SK-N-MC (cell line): ENCODE results near the gene SSBP2.

Source experiments
- DNase-seq: peaks from one replicate; pipeline ENCODE4 v3.0.0-alpha.2; 2011; ENCODE audit warnings: low read depth, low spot score
- H3K27ac ChIP-seq: fragments of 200-600 bp; sonication (generic); 2 replicates; pipeline ENCODE4 v1.5.1; 2016; ENCODE audit warnings: mixed run types
- H3K36me3 ChIP-seq: fragments of 200-600 bp; sonication (generic); 2 replicates; pipeline ENCODE4 v1.6.1; 2017; ENCODE audit warnings: antibody characterized with exemption, low read length, mixed read lengths; ENCODE audit not compliant: insufficient read depth
- H3K4me3 ChIP-seq: fragments of 200-600 bp; sonication (generic); 2 replicates; pipeline ENCODE4 v1.5.1; 2016
- H3K9ac ChIP-seq: fragments of 200-600 bp; sonication (generic); 2 replicates; pipeline ENCODE4 v1.8.0; 2017; ENCODE audit warnings: mixed run types, mixed read lengths; ENCODE audit not compliant: insufficient read length
- H3K9me3 ChIP-seq: fragments of 200-600 bp; sonication (generic); 2 replicates; pipeline ENCODE4 v1.6.1; 2017; ENCODE audit warnings: low read depth, mild to moderate bottlenecking, antibody characterized with exemption, low read length, moderate library complexity, mixed read lengths
- EZH2 ChIP-seq: fragments of 200-600 bp; sonication (generic); IDR thresholded peaks from one replicate; pipeline ENCODE4 v1.6.1; 2017; ENCODE audit warnings: antibody characterized with exemption
- FOXP2 ChIP-seq: optimal IDR thresholded peaks from 2 replicates; pipeline ENCODE3; 2011; ENCODE audit warnings: mild to moderate bottlenecking, moderate library complexity; ENCODE audit not compliant: insufficient read depth; ENCODE audit errors: extremely low read length, control extremely low read depth
- POLR2AphosphoS5 ChIP-seq: IDR thresholded peaks from 2 replicates; pipeline ENCODE4 v1.6.1; 2012; ENCODE audit warnings: mild to moderate bottlenecking, low read depth, low read length, borderline replicate concordance

The SSBP2 gene

DNA sequence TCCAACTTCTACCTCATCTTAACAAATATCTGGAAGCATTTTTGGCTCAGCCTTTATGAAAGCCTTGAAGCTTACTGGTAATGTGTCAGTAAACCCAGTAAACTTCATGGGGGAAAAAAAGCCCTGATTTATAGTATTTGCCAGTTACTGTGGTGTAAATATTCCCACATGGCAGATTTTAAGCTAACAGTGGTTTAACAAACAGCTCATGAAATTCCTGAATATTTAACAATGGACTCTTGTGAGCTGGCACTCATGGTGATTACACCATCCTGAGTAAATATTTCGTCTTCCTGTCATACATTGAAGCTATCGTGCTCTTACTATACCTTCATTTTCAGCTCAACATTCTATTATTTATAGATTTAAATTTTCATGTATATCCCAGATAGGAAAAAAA is 300.0 kb downstream of the SSBP2 start:
- Histone ChIP-seq H3K27ac (0 out of 2 replicates have a peak overlapping the region, but pooled peaks have one; percentile 8), H3K9ac (no peak overlapping the region), H3K9me3 (no peaks in the 10 kb centered on the region), H3K4me3 (no peak overlapping the region), H3K36me3 (no peaks in the 10 kb centered on the region)
- peak; percentile 16 for DNase-seq
- TF ChIP-seq POLR2AphosphoS5 = no peak

GRCh38 chr5:81435023-81435422 is 315.9 kb downstream of the SSBP2 start:
- no peak for DNase-seq
- no peak overlapping the region for H3K27ac ChIP-seq
- H3K9me3 ChIP-seq = no peaks in the 10 kb centered on the region
- no peak for TF ChIP-seq EZH2
- TF ChIP-seq FOXP2 = no peak
- no peak for TF ChIP-seq POLR2AphosphoS5
- H3K4me3 ChIP-seq = no peak overlapping the region
- no peaks in the 10 kb centered on the region for H3K36me3 ChIP-seq
- no peak overlapping the region for H3K9ac ChIP-seq

DNA sequence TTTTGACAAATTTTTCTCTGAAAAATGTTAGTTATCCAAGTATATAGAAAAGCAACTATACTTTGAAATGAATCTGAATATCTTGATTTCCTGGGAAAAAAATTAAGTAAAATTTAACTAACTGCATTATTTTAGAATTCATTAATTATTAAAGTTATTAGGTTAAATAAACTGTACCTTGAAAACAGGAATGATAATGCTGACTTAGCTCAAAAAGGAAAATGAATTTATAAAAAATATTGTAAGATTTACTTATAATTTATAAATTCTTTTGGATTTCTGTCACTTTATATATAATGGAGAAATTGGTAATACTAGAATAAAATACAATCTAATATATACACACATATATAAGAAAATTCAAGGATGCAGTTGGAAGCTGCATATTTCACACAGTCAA is 320.9 kb downstream of the SSBP2 start:
- Histone ChIP-seq H3K9me3 (no peaks in the 10 kb centered on the region), H3K4me3 (no peak overlapping the region), H3K36me3 (no peaks in the 10 kb centered on the region), H3K9ac (no peak overlapping the region), H3K27ac (no peak overlapping the region)
- no peak for DNase-seq
- TF ChIP-seq POLR2AphosphoS5 (no peak), EZH2 (no peak), FOXP2 (no peak)

- H3K9ac ChIP-seq = no peak overlapping the region
- H3K9me3 ChIP-seq = no peaks in the 10 kb centered on the region
- no peak overlapping the region for H3K27ac ChIP-seq
- no peak overlapping the region for H3K4me3 ChIP-seq
- TF ChIP-seq FOXP2 (no peak), POLR2AphosphoS5 (no peak), EZH2 (no peak)
- H3K36me3 ChIP-seq = no peaks in the 10 kb centered on the region
- DNase-seq = no peak
These were observed 321.5 kb downstream of the SSBP2 start for GRCh38 chr5:81429363-81429762.

GRCh38 chr5:81428861-81429260 is 322.0 kb downstream of the SSBP2 start:
- Histone ChIP-seq H3K9ac (no peak overlapping the region), H3K9me3 (no peaks in the 10 kb centered on the region), H3K27ac (no peak overlapping the region), H3K4me3 (no peak overlapping the region), H3K36me3 (no peaks in the 10 kb centered on the region)
- no peak for DNase-seq
- TF ChIP-seq POLR2AphosphoS5 = no peak
- TF ChIP-seq EZH2 = no peak
- TF ChIP-seq FOXP2 = no peak

DNA sequence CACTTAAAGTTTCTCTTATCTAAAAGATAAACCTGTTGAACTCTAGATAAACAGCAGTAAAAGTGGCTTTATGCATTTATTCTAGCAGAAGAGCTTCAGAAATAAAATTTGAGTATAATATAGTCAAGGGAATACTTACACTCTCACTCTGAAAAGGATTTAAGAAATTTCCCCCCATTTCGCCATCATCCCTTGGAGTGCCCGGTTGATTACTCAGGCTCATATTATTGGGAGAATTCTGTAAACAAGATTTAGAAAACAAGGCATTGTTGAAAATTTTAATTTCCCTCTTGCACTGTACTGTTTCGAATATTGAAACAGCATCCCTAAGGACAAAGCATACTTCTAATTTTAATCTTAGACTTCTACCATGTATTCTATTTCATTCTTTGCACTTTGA is 322.5 kb downstream of the SSBP2 start:
- no peaks in the 10 kb centered on the region for H3K36me3 ChIP-seq

GRCh38 chr5:81427566-81427965 is 323.3 kb downstream of the SSBP2 start:
- DNase-seq = no peak
- TF ChIP-seq EZH2 (no peak), POLR2AphosphoS5 (no peak), FOXP2 (no peak)
- Histone ChIP-seq H3K27ac (no peak overlapping the region), H3K4me3 (no peak overlapping the region), H3K36me3 (no peaks in the 10 kb centered on the region), H3K9me3 (no peaks in the 10 kb centered on the region), H3K9ac (no peak overlapping the region)

More for the DNA sequence above, 322.5 kb downstream of the SSBP2 start:
- DNase-seq = no peak
- Histone ChIP-seq H3K27ac (no peak overlapping the region), H3K4me3 (no peak overlapping the region), H3K9me3 (no peaks in the 10 kb centered on the region), H3K9ac (no peak overlapping the region)
- TF ChIP-seq EZH2 (no peak), POLR2AphosphoS5 (no peak), FOXP2 (no peak)

- no peak for DNase-seq
- TF ChIP-seq FOXP2 (no peak), EZH2 (no peak), POLR2AphosphoS5 (no peak)
- Histone ChIP-seq H3K4me3 (no peak overlapping the region), H3K27ac (no peak overlapping the region), H3K9ac (no peak overlapping the region), H3K9me3 (no peaks in the 10 kb centered on the region), H3K36me3 (no peaks in the 10 kb centered on the region)
These were observed 324.4 kb downstream of the SSBP2 start for GRCh38 chr5:81426359-81427030.

DNA sequence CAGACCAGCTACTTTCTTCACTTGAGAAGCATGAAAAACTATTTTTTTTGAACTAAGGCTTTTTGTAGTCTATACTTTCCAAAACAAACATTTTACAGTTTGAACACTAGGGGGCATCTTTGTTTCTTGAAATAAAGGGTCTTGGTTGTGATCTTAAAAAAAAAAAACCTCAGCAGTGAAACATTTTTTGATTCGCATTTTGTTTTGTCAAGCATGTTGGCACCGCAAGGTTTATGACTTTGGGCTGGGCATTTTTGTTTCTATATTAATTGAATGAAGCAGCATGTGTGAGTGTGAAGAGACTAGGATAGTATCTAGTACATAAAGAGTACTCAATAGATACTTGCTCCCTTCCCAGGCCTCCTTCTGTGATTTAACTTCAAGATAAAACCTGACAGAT is 325.3 kb downstream of the SSBP2 start:
- no peak for DNase-seq
- TF ChIP-seq POLR2AphosphoS5 = no peak
- TF ChIP-seq EZH2 = no peak
- TF ChIP-seq FOXP2 = no peak
- H3K9me3 ChIP-seq = no peaks in the 10 kb centered on the region
- H3K4me3 ChIP-seq = 0 out of 2 replicates have a peak overlapping the region, but pooled peaks have one; percentile 14
- no peak overlapping the region for H3K9ac ChIP-seq
- no peaks in the 10 kb centered on the region for H3K36me3 ChIP-seq
- no peak overlapping the region for H3K27ac ChIP-seq
